C4-2B (cell line): ENCODE measurements around the gene HACL1.

Experiments
- H3K27ac ChIP-seq: fragments of 450-650 bp; 2 replicates; pipeline ENCODE4 v1.5.1; 2017
- CTCF ChIP-seq: fragments of 450-650 bp; conservative IDR thresholded peaks from 2 replicates; pipeline ENCODE4 v1.5.1; 2017; ENCODE audit warnings: mild to moderate bottlenecking
- ZFX ChIP-seq: fragments of 450-650 bp; IDR thresholded peaks from 2 replicates; pipeline ENCODE4 v1.6.1; 2017

The HACL1 gene

GRCh38 chr3:15575446-15575845 is 25.9 kb downstream of the HACL1 start:
- TF ChIP-seq CTCF = no peak
- no peak for TF ChIP-seq ZFX
- no peak overlapping the region for H3K27ac ChIP-seq

GRCh38 chr3:15572138-15572537 is 29.2 kb downstream of the HACL1 start:
- no peak overlapping the region for H3K27ac ChIP-seq
- TF ChIP-seq CTCF (no peak), ZFX (no peak)

- H3K27ac ChIP-seq = no peak overlapping the region
- TF ChIP-seq CTCF = no peak
Measured at GRCh38 chr3:15563190-15563589, 38.2 kb downstream of the HACL1 start.

GRCh38 chr3:15562560-15562959 is 38.8 kb downstream of the HACL1 start:
- no peak overlapping the region for H3K27ac ChIP-seq
- TF ChIP-seq CTCF = no peak

- TF ChIP-seq ZFX (no peak), CTCF (no peak)
- no peak overlapping the region for H3K27ac ChIP-seq
Measured at GRCh38 chr3:15558581-15558980, 42.8 kb downstream of the HACL1 start.

- TF ChIP-seq ZFX = no peak
- TF ChIP-seq CTCF = peak; percentile 81
- H3K27ac ChIP-seq = no peak overlapping the region
Measured at GRCh38 chr3:15557511-15557946, 43.8 kb downstream of the HACL1 start.

- TF ChIP-seq CTCF (no peak), ZFX (no peak)
- no peak overlapping the region for H3K27ac ChIP-seq
Measured at GRCh38 chr3:15556512-15556911, 44.9 kb downstream of the HACL1 start.
